Measurements from ENCODE around the gene BCAS3. TPM values are rescaled to one million over a fixed set of nuclear protein-coding genes. Genes with fewer than 3 reads are reported as not detected.

The BCAS3 gene
- total RNA-seq, 1 donor from 2014 or later: 38.1 TPM

- H3K27ac Mint-ChIP-seq (ENCODE audit: unreplicated experiment): no peak overlapping the region
Observed at GRCh38 chr17:61338000-61338798, 660.5 kb downstream of the BCAS3 start.

GRCh38 chr17:61338874-61339478 lies 661.3 kb downstream of the BCAS3 start:
- H3K9me3 Mint-ChIP-seq (ENCODE audit: unreplicated experiment): no peaks in the 10 kb centered on the region
- DNase-seq (ENCODE audit: low spot score): no peak
- H3K4me1 Mint-ChIP-seq (ENCODE audit: unreplicated experiment): peaks cover 9% of the 10 kb centered on the region
- TF ChIP-seq CTCF (IDR thresholded peaks at IDR 0.05; ENCODE audit: unreplicated experiment): no peak
- no peaks in the 10 kb centered on the region for H3K36me3 Mint-ChIP-seq (ENCODE audit: low read depth, unreplicated experiment)
- no peak overlapping the region for H3K4me3 Mint-ChIP-seq (ENCODE audit: unreplicated experiment)
- no peak overlapping the region for H3K27ac Mint-ChIP-seq (ENCODE audit: unreplicated experiment)
- peaks cover 6% of the 10 kb centered on the region for H3K27me3 Mint-ChIP-seq (ENCODE audit: unreplicated experiment)

More at GRCh38 chr17:61338000-61338798, 660.5 kb downstream of the BCAS3 start:
- DNase-seq (ENCODE audit: low spot score): no peak
- Mint-ChIP-seq H3K9me3 (ENCODE audit: unreplicated experiment) (no peaks in the 10 kb centered on the region), H3K27me3 (ENCODE audit: unreplicated experiment) (peaks cover 6% of the 10 kb centered on the region), H3K36me3 (ENCODE audit: low read depth, unreplicated experiment) (no peaks in the 10 kb centered on the region), H3K4me3 (ENCODE audit: unreplicated experiment) (no peak overlapping the region), H3K4me1 (ENCODE audit: unreplicated experiment) (peaks cover 9% of the 10 kb centered on the region)
- no peak for TF ChIP-seq CTCF (IDR thresholded peaks at IDR 0.05; ENCODE audit: unreplicated experiment)

- Mint-ChIP-seq H3K36me3 (ENCODE audit: low read depth, unreplicated experiment) (no peaks in the 10 kb centered on the region), H3K4me1 (ENCODE audit: unreplicated experiment) (peaks cover 9% of the 10 kb centered on the region), H3K27me3 (ENCODE audit: unreplicated experiment) (peaks cover 6% of the 10 kb centered on the region), H3K27ac (ENCODE audit: unreplicated experiment) (no peak overlapping the region), H3K9me3 (ENCODE audit: unreplicated experiment) (no peaks in the 10 kb centered on the region), H3K4me3 (ENCODE audit: unreplicated experiment) (no peak overlapping the region)
- TF ChIP-seq CTCF (IDR thresholded peaks at IDR 0.05; ENCODE audit: unreplicated experiment): no peak
- DNase-seq (ENCODE audit: low spot score): no peak
Observed at GRCh38 chr17:61340431-61341209, 663.0 kb downstream of the BCAS3 start.

GRCh38 chr17:61343576-61343975 lies 665.9 kb downstream of the BCAS3 start:
- Mint-ChIP-seq H3K4me3 (ENCODE audit: unreplicated experiment) (no peak overlapping the region), H3K27ac (ENCODE audit: unreplicated experiment) (no peak overlapping the region), H3K27me3 (ENCODE audit: unreplicated experiment) (no peaks in the 10 kb centered on the region), H3K4me1 (ENCODE audit: unreplicated experiment) (peaks cover under 1% of the 10 kb centered on the region), H3K36me3 (ENCODE audit: low read depth, unreplicated experiment) (peaks cover 3% of the 10 kb centered on the region), H3K9me3 (ENCODE audit: unreplicated experiment) (no peaks in the 10 kb centered on the region)
- no peak for TF ChIP-seq CTCF (IDR thresholded peaks at IDR 0.05; ENCODE audit: unreplicated experiment)
- DNase-seq (ENCODE audit: low spot score): no peak
